ENCODE results near the gene PTPRN2.

PTPRN2 gene

DNA sequence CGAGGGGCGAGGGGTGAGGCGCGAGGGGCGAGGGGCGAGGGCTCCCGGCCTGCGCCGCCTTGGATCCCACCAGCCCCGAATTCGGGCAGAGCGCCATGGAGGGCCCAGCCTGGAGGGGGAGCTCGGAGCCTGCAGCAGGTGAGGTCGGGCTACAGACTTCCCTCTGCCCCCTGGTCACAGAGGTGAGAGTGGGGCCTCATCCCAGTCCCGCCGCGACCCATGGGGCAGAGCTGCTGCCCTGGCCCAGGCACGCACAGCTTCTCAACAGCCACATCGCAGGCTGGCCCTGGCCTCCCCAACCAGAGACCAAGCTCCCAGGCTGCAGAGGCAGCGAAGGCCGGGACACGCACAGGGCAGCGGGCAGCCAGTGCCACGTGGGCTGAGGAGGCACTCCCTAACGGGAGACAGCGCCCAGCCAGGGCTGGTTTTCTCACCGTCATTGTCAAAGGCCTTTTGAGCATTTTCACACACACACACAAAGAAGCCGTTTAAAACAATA, 191.8 kb downstream of the PTPRN2 start:
- in situ Hi-C loops (cut with HindIII; ENCODE audit: low sequenced_read_pairs) = no loop called here
- TF ChIP-seq, protein P1, sequence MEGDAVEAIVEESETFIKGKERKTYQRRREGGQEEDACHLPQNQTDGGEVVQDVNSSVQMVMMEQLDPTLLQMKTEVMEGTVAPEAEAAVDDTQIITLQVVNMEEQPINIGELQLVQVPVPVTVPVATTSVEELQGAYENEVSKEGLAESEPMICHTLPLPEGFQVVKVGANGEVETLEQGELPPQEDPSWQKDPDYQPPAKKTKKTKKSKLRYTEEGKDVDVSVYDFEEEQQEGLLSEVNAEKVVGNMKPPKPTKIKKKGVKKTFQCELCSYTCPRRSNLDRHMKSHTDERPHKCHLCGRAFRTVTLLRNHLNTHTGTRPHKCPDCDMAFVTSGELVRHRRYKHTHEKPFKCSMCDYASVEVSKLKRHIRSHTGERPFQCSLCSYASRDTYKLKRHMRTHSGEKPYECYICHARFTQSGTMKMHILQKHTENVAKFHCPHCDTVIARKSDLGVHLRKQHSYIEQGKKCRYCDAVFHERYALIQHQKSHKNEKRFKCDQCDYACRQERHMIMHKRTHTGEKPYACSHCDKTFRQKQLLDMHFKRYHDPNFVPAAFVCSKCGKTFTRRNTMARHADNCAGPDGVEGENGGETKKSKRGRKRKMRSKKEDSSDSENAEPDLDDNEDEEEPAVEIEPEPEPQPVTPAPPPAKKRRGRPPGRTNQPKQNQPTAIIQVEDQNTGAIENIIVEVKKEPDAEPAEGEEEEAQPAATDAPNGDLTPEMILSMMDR (IDR thresholded peaks at IDR 0.05; ENCODE audit: low read depth, low read length, missing control alignments) = no peak
- DNase-seq (ENCODE audit: low read depth) = no peak

DNA sequence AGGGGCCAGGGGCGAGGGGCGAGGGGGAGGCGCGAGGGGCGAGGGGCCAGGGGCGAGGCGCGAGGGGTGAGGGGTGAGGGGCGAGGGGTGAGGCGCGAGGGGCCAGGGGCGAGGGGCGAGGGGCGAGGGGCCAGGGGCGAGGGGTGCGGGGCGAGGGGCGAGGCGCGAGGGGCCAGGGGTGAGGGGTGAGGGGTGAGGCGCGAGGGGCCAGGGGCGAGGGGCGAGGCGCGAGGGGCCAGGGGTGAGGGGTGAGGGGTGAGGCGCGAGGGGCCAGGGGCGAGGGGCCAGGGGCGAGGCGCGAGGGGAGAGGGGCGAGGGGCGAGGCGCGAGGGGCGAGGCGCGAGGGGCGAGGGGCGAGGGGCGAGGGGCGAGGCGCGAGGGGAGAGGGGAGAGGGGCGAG, 192.3 kb downstream of the PTPRN2 start:
- TF ChIP-seq, protein P1 (IDR thresholded peaks at IDR 0.05; ENCODE audit: low read depth, low read length, missing control alignments) = no peak
- in situ Hi-C loops (cut with HindIII; ENCODE audit: low sequenced_read_pairs) = no loop called here
- no peak overlapping the region for H3K4me3 ChIP-seq (ENCODE audit: low read depth, low read length)
- no peak for DNase-seq (ENCODE audit: low read depth)

More for the DNA sequence above, 191.8 kb downstream of the PTPRN2 start:
- H3K4me3 ChIP-seq (ENCODE audit: low read depth, low read length) = no peak overlapping the region

DNA sequence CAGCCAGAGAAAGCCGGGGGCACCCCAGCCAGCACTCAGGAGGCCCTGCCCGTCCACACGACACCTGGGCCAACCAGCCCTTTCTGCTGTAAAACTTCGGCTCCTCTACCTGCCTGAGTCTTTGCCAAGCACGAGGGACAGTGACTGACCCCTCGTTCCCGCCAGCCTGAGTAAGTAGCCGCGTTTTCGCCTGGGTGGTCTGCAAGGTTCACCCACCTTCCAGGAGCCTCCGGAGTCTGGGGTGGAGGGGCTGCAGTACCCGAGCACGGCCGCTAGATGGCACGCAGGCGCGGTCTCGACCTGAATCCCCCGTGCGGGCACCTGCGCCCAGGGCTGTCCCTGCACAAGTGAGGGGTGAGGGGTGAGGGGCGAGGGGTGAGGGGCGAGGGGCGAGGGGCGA, 192.7 kb downstream of the PTPRN2 start:
- H3K4me3 ChIP-seq (ENCODE audit: low read depth, low read length) = no peak overlapping the region
- TF ChIP-seq, protein P1 (IDR thresholded peaks at IDR 0.05; ENCODE audit: low read depth, low read length, missing control alignments) = no peak
- in situ Hi-C loops (cut with HindIII; ENCODE audit: low sequenced_read_pairs) = no loop called here
- no peak for DNase-seq (ENCODE audit: low read depth)

DNA sequence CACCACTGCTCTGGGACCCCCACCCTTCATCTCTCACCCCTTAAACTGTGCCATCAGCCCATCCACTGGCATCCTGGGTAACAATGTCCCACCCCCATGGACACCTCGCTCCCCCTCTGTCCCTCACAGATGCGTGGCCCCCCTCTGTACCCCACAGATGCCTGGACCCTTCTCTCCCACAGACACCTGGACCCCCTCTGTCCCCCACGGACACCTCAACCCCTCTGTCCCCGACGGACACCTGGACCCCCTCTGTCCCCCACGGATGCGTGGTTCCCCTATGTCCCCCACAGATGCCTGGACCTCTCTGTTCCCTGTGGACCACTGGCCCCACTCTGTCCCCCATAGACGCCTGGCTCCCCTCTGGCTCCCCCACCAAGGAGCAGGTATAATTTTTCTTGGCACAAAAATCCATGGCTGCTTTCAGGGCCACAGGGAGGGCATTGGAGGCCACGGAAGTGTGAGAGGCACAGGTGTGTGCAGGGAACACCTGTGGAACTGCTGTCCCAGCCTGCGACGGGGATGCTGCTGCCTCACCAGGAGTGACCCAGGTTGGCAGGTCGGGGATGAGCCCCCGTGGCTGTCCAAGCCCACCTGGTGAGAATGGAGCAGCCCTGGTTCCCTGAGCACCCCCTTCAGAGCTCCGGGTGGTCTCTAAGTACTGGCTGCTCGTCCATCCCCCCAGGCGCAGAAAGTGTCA, 193.5 kb downstream of the PTPRN2 start:
- in situ Hi-C loops (cut with HindIII; ENCODE audit: low sequenced_read_pairs) = no loop called here
- no peak for DNase-seq (ENCODE audit: low read depth)
- TF ChIP-seq, protein P1 (IDR thresholded peaks at IDR 0.05; ENCODE audit: low read depth, low read length, missing control alignments) = no peak
- H3K4me3 ChIP-seq (ENCODE audit: low read depth, low read length) = no peak overlapping the region

DNA sequence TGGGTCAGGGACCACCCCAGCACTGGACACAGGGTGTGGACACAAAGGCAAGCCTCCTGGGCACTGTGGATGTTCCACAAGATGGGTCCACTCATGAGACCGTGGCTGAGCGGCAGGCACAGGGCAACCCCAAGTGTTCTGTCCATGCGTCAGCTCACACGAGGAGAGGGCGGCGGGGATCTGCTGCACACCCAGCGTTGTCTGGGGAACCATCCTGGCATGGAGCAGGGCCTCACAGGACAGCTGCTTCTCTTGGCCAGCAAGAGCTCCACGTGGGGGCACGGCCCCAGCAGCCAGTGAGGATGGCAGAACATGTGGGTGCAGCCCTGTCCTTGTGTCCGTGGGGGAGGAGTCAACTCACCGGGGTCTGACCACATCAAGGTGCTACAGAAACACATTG, 195.4 kb downstream of the PTPRN2 start:
- no peak for DNase-seq (ENCODE audit: low read depth)
- H3K4me3 ChIP-seq (ENCODE audit: low read depth, low read length) = no peak overlapping the region
- TF ChIP-seq, protein P1 (IDR thresholded peaks at IDR 0.05; ENCODE audit: low read depth, low read length, missing control alignments) = no peak
- in situ Hi-C loops (cut with HindIII; ENCODE audit: low sequenced_read_pairs) = no loop called here

DNA sequence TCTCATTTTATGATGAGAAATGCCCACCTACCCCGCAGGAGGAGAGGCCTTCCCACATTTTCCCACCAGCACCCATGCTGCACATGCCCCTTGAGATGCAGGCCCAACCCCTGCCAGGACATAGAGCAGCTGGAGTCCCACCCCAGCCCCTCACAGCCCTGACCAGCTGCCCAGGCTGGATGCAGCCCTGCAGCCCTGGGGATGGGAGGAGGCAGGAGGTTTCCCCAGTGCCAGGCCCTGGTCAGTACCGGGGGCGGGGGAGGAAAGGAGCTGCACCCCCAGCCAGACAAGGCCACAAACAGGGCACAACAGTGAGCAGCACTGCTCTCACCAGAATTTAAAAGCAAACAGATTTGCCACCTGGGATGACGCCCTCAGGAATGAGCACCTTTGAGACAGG, 196.1 kb downstream of the PTPRN2 start:
- no peak for DNase-seq (ENCODE audit: low read depth)
- TF ChIP-seq, protein P1 (IDR thresholded peaks at IDR 0.05; ENCODE audit: low read depth, low read length, missing control alignments) = no peak
- H3K4me3 ChIP-seq (ENCODE audit: low read depth, low read length) = no peak overlapping the region
- in situ Hi-C loops (cut with HindIII; ENCODE audit: low sequenced_read_pairs) = no loop called here

All from astrocyte of the cerebellum (primary cell).